NCI-H345 (cell line): ENCODE results near the gene CNTN5.

Source experiments
- DNase-seq: peaks from one replicate; lab custom pipeline; 2025; lab: John Stamatoyannopoulos, UW

The CNTN5 gene

DNA sequence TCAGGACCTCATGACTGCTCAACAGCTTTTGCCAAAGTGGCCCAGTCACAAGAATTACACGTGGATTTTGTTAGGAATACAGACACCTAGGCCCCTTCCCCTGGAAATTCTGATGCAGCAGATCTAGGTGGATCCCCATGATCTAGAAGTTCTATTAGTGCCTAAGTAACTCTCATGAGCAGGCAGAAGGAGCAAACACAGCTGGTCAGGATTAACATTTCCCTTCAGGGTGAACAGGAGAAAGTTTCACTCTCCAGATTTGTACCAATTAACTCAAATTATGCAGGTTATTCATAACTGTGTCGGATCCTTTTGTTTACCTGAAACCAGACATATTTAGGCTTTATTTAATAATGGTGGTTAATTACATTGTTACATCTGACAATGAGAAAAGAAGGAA is 1072.9 kb downstream of the CNTN5 start:
- DNase-seq = no peak

DNA sequence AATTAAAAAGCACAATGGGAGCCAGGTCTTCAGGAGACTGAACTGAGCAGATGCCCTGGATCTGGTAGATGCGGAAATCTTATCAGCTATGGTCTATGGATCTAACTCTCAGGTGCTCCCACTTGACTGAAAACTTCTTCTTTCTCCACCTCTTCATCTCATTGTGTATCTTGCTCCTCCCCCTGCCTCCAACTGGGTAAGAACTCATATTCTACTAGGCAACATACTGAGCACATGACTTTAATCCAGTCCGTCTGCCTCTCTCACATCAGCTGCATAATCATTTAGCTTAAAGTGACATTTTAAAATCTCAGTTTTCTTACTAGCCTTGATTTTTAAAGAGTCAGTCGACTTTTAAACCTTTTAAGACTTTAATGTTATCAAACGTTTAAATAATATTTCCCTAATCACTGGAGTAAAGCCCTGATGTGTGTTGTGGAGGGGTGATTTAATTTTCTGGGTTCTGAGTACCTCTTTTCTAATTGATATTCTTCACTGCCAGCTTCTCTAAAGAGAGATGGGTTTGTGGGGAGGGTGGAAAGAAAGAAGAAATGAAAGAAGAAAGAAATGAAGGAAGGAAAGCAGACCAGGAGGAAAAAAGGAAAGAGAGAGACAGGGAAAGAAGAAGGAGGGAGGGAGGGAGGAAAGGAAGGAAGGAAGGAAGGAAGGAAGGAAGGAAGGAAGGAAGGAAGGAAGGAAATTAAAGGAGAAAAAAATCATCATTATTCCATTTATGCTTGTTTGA is 1073.5 kb downstream of the CNTN5 start:
- DNase-seq = no peak

DNA sequence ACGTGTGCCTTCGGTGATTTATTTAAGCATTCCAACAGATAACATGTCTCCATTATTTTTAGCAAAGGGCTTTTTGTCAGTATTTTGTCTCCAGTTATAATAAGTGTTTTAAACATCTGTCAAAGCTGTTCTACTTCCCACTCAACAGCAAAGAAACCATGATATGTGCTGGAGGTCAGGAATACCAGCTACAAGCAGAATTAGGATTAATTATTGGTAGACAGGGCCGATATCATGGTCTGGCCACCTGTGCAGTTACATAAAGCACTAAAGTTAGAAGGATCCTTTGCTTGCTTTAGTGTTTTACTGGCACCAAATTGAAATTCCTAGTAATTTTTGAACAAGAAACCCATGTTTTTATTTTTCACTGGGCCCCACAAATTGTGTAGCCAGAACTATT is 1075.1 kb downstream of the CNTN5 start:
- DNase-seq = no peak

DNA sequence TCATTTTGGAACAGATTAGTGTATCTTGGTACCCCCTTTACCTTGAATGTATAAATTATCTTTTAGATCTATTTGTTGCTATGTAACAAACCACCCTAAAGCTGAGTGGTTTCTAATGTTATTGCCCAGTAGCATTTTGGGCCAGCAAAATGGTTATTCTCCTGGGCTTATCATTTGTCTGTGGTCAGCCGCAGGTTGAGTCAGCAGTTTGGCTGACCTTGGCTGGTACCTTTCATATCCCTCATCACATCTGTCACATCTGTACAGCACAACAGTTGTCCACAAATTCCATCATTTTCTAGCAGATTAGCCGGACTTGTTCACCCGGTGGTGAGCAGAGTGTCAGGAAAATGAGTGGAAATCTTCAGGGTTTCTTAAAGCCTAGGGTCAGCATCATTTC is 1077.8 kb downstream of the CNTN5 start:
- no peak for DNase-seq

DNA sequence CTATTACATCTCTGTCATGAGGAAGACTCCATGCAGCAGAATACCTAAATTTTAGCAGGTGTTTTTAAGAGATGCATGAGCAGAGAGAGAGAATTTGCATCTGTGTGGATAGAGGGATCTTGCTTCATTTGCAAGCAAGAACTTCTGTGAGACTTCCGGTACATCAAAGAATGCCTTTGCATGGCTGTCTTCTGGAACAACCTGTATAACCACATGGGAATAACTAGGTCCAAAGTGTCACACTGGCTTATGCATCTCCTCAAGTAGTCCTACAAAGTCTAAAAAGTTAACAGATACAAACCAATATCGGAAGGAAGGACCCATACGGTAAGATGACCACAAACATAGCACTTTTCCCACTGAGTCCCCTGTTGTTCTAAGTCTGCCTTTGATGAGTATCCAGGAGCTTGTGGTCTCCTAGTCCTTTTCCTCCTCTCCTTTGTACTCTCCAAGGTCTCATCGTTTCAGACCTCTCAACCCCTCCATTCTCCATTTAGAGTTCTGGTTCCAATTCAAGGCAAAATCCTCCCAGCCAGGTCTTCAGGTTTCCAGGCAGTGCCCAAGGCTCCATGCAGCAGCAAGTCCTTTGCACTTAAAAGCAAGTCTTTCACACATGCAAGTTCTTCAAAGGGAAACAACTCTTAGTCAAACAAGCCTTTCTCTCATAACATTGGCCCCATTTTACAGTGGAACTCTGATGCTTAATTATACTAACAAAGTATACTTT is 1084.7 kb downstream of the CNTN5 start:
- no peak for DNase-seq

DNA sequence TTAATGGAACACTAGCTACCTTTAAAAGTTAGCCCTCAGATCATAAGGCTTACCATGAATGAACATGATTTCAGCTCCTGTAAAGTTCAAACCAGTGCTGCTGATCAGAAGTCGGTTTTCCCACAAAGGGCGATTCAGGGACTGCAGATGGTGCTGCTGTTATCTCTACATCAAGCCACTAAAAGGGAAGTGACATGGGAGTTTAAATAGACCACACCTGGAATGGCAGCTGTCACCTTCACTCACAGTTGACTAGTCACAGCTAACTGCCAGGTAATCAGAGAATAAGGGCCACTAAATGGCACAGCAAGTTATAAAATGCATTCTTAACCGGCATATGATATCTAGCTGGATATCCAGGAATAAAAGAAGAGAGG is 1085.2 kb downstream of the CNTN5 start:
- DNase-seq = no peak

DNA sequence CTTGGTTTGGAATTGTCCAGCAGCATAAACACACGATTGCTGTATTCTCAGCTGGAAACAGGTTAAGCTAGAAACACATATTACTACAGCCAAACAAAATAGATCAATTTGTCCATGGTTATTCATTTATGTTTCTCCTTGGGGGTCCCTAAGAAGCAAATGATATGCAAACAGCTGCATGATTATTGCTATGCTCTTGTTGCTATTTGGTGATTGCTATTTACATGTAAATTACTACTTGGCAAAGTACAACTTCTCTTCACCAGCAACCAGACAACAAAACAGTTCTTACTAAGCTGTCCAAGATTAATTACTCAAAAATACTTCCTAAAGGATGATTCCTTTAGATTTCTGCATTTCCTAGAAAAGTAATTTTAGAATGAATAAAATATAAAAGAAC is 1098.4 kb downstream of the CNTN5 start:
- DNase-seq = no peak

DNA sequence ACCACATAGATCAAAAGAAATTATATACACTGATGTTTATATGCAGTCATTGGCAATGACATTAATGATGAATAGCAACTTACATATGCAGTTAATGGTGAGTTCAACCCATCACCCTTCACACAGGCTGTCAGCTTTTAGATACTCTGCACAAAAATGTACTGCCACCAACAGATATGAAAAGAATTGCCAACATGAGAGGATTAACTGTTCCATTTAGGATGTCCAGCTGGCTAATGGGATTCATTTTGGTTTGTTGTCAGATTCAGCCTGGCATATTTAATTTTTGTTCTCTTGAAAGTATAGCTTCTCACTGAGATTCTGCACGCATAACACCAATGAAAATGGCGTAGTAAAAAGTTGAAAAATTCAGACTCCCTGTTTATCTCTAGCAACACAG is 1112.4 kb downstream of the CNTN5 start:
- DNase-seq = no peak

DNA sequence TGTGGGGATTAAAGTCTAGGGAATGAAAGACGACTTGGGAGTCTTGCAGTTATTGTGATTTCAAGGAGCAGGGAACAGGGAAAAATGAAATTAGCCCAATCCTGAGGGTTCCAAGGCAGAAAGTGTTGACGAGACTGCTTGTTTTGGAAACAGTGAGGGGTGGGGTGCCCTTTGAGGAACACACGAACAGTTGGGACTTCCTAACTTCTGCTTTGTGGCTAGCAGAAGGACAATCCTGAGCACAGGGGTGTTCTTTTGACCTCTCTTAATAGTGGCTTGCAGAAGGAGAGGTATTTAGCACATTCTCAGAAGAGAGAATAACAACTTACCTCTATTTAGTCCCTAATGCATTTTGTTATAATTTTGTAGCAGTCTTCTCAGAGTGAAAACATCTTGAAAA is 1120.5 kb downstream of the CNTN5 start:
- DNase-seq = no peak

DNA sequence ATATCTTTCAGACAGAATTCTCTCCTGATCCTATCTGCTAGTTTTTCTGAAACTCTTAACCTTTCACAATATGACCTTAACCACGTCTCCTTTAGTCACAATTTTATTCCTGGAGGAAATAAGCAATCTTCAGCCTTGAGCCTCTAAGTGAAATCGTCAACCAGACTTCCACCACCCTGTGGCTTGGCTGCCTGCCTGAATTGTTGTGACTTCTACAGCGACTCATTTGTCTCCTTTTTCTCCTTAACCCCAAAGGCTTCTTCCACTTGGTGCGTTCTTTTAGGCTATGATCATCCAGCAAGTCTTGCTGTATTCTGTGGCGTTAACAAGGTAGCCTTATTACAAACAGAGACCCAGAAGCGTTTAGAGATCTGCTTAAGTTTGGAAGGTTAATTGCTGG is 1131.2 kb downstream of the CNTN5 start:
- no peak for DNase-seq

DNA sequence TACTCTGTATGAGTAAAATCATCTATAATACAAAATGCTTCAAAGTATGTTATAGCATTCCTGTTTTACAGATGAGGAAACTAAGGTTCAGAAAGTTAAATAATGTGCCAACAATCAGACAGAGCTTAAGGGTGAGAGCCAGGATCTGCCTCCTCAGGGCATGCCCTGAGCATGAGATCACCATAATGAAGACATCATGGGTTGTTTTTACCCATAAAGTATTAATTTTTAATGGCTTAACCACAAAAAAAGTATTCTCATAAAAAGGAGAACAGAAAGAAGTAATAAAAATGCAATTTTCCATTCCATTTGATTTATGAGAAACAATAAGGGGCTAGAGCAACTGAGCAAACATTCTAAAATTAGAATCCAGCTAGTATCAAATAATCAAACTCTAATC is 1132.0 kb downstream of the CNTN5 start:
- DNase-seq = no peak

DNA sequence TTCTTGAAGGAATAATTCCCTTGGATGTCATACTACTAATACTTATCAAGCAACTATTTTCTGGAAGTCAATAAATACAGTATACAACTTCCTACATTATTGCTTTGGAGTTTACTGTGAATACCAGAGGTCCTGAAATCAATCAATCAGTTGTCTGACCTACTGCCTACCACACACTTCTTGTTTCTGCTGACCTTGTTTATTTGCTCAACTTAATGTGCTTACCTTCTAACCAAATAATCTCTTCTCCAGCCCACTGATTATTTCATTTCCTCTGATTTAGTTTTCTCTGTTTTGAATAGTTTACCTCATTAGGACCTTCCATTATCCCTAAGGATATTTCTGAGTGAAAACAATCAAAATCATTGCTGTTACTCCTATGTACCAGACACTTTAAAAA is 1142.7 kb downstream of the CNTN5 start:
- no peak for DNase-seq

DNA sequence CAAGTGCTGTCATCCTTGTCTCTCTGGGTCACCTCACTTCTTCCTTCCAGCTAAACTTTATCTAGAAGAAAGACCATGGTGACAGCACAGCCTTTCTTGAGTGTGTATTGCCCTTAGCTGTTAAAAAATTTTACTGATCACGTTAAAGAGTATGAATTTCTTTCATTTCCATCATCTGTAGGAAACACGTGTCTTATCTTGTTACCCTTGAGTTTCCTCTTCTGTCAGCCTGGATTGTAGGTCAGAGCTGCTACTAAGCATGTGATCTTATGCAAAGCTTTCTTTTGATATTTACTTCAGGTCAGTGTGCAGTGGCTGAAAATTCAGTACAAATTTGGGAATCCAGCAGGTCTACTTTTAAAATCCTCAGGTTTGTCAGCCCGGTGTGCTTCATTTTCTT is 1154.1 kb downstream of the CNTN5 start:
- no peak for DNase-seq

DNA sequence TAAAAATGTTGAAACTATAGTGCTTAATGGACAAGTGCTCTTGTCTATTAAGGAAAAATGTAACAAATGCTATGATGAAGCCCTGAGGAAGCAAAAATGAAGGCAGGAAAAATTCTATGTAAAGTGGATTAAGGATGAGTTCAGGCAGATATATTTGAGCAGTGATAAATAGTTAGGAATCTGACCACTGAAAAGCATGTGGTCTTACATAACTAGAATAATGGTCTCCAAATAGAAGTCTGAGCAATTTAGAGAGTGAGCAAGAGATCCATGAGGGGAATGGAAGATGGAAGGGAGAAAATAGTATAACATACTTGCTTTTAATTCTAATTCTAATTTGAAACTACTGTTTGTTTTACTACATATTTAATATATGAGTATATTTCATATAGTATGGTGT is 1155.7 kb downstream of the CNTN5 start:
- no peak for DNase-seq

DNA sequence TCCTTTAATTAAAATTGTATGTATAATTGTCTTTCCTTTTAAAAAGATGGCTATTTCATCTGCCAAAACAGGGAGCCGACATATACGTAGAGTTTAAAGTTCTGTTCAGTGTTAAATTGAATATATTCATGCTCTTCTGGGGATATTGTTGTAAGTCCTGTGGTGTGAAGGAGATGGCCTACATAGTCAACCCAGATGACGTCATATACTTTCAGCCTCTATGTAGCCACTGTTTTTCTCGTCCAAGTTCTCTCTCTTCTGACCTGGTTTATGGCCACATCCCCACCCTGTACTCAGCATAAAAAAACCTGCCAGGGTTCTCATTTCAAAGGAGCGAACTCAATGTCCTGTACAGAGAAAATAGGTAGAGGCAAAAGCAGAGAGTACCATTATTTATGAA is 1156.9 kb downstream of the CNTN5 start:
- DNase-seq = no peak

DNA sequence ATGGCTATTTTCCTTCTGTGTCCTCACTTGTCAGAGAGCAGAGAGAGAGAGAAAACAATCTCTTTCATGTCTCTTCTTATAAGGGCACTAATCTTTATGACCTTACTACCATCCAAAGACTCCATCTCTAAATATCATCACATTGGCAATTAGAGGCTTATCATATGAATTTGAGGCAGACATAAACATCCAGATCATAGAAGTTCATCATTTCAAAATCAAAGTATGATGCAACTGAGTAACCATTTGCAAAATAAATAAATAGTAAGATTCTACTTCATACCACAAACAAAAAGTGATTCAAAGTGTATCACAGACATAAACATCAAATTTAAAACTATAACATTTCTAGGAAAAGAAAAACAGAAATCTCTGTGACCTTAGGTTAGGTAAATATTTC is 1161.6 kb downstream of the CNTN5 start:
- no peak for DNase-seq

DNA sequence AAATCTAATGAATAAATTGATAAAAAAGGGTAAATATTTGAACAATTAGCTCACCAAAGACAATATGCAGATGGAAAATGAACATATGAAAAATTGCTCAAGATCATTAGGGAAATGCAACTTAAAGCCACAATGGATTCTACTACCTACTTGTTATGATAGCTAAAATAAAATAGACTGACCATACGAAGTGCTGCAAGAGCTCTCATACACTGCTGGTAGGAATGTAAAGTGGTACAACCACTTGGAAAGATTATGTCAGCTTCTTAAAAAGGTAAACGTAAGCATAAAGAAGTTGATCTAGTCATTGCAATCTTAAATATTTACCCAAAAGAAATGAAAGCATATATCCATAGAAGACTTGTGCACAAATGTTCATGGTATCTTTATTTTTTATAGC is 1162.2 kb downstream of the CNTN5 start:
- no peak for DNase-seq

DNA sequence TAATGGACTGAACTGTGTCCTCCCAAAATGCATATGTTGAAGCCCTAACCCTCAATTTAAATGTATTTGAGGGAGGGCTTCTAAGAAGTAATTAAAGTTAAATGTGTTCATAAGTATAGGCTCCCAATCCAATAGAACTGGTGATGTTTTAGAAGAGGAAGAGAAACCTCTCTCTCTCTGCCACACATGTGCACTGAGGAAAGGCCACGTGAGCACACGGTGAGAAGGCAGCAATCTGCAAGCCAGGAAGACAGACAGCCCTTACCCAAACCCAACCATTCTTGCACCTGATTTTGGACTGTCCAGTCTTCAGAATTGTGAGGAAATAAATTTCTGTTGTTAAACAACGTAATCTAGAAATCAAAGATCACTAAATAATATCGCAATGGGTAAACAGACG is 1164.8 kb downstream of the CNTN5 start:
- DNase-seq = no peak

DNA sequence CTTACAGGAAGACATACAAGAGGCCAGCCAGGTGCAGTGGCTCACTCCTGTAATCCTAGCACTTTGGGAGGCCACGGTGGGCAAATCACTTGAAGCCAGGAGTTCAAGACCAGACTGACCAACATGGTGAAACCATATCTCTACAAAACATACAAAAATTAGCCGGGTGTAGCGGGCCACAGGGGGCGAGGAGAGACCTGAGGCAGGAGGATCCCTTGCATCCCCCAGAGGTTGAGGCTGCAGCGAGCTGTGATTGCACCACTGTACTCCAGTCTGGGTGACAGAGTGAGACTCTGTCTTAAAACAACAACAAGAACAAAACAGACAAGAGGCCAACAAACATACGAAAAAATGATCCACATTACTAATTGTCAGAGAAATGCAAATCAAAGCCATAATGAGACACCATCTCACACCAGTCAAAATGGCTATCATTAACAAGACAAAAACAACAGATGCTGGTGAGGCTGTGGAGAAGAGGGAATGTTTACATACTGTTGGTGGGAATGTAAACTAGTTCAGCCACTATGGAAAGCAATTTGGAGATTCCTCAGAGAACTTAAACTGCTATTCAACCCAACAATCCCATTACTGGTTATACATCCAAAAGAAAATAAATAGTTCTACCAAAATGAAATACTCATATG is 1167.5 kb downstream of the CNTN5 start:
- no peak for DNase-seq

DNA sequence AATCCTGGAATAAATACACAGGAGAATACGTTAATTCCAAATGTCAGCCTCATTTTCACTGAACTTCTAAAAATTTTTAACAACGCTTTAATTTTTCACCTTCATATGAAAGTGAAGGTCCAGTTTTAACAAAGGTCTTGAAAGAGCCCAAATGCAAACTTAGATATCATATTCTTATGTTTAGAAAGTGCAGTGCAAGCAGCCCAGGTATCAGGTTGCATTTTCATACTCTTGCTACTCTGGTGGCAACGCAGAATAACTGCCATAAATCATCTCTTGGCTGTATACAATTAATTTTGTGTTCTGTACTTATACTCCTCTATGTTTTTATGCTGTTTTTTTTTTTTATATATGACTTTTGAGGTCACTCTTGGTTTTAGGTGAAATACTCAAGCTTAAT is 1169.6 kb downstream of the CNTN5 start:
- no peak for DNase-seq

DNA sequence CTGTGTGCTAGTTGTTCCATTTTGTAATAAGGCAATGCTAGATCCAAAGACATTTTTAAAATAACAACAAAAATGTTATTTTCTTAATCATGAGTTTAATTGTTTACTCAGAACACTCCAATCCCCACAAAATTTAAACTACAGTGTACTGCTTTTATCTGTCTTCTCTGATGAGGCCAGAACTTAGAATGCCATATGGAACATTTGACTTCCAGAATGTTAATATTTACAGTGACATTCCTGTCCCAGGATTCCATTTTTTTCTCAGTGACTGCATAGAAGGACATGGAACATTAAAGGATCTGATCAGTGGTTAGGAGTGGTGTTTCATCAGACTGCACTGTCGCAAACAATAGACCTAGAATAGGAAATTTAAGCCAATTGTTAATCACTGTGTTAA is 1171.4 kb downstream of the CNTN5 start:
- no peak for DNase-seq

DNA sequence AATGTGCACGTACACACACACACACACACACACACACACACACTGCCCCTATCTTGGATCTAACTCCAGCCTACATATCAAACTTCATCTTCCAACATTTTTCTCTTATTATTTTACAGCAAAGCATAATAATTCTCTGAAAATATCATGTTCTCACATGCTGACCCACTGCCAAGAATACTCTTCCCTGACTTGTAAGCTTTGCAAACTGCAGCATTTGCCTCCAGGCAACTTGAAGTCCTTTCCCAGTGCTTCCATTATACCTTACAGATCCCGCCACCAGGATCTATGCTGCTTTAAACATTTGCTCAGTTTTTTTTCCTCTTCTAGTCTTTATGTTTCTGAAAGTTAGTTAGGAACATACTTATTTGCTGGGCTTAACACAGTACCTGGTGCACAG is 1183.0 kb downstream of the CNTN5 start:
- no peak for DNase-seq

DNA sequence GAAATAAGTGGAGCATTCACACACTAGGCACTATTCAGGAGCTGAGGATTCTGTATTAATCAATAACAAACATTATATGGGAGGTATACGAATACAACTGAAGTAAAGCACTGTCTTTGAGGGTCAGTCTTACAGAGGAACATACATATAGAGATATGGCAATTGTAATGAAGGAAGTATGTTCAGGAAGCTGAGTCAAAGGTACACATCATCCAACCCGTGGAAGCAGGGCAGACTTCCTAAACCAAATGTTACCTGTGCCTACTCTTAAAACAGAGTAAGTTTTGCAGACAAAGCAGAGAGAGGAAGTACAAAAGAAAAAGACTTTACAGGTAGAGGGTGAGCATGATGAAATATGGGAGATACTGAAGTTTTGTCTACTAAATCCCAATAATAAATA is 1185.2 kb downstream of the CNTN5 start:
- DNase-seq = no peak

DNA sequence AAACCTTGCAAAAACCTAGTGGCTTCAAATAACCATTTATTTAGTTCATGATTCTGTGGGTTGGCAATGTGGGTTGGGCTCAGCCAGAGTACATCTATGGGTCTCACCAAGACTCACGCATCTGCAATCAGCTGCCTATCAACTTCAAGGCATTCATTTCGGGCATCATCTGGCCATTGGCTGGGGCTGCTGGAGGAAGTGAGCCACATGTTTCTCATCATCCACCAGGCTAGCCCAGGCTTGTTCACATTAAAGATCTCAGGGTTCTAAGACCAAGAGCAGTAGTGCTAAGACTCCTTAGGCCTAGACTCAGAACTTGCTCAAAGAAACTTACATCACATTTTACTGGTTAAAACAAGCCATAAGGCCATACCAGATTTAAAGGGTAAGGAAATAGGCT is 1187.5 kb downstream of the CNTN5 start:
- no peak for DNase-seq
